Epithelial cell of prostate (primary cell): ENCODE measurements around the gene MAN1A1.

ENCODE experiments used
- DNase-seq: peaks from one replicate; pipeline ENCODE4 v3.0.0-alpha.2; 2011; ENCODE audit warnings: low read depth, low spot score
- H3K27ac ChIP-seq: fragments of 450-650 bp; 2 replicates; pipeline ENCODE4 v1.5.1; 2017; ENCODE audit warnings: mild to moderate bottlenecking

MAN1A1 gene

DNA sequence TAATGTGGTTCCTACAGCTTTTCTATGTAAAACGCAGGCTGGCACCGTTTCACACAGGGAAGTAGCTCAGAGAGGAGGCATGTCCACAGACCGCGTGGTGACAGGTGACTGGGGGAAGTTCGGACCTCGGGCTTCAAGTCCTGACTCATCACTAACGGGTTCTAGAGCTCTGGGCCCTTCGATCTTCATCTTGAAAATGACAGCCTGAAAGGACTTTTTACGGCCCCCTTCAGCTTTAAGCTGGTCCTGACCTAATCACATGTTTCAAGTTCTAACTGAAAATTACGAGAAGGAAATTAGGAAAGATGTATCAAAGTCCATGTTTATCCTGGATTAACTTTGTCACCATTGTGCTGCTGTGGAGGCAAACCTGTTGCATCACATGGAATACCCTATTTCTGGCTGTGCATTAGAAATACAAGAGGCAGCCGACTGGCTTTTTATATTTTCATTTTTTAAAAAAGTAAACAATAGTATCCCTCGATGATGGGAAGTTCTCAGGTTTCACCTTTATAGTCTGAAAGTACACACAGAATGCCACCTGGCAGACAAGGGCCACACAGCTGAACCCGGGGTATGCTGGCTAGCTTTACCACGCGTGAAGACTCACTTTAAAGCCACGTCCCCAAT lies 2.0 kb downstream of the MAN1A1 start:
- DNase-seq: no peak
- H3K27ac ChIP-seq: no peak overlapping the region

DNA sequence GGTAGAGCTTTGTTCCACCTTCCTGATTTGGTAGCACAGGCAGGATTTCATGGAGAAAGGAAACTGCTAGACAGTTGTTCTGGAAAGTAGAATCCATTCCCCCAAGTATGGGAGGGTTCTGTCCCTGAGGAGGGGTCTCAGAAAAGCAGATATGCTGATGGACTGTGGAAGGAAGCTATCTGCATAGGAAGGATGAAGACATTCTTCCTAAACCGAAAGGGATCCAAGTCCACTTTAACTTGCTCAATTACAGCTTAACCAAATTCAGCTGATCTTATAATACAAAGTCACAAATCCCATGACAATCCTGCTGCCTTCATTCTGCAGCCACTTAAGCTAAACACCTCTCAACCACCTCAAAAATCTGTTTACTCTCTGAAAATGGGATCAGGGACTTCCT lies 2.6 kb downstream of the MAN1A1 start:
- no peak for DNase-seq
- no peak overlapping the region for H3K27ac ChIP-seq

DNA sequence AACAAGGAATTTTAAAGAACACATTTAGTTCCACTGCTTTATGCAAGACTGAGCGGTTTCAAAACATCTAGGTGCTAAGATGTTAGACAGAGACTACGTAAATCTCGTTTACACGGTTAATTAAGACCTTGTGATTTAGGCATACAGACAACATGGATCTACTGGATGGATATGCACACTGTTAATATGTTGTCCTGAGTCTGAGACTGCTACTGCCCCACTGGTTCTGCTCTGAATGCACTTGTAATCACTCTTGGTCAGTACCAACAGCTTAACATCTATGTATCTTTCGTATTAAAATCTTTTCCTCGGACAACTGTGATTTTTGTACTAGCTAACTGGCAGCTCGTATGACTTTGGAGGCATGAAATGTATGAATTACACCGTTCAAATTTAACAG lies 3.1 kb downstream of the MAN1A1 start:
- H3K27ac ChIP-seq: no peak overlapping the region
- no peak for DNase-seq

DNA sequence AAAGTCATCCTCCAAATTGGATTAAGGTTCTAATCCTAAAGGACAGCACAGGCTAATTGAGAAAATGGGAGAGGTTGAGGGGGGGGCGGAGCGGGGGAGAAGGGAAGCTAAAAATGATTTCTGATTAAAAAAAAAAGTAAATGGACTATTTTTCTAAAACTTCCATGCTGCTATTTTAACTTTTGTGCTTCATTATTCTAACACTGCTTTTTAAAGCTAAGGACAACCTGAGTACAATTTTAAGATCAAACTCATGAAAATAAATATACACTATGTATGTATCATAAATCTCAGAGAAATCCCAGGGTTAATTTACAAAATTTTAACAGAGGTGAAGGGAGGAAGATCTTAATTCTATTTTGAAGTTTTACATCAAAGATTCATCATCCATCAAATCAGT lies 4.4 kb downstream of the MAN1A1 start:
- H3K27ac ChIP-seq: no peak overlapping the region
- DNase-seq: no peak

DNA sequence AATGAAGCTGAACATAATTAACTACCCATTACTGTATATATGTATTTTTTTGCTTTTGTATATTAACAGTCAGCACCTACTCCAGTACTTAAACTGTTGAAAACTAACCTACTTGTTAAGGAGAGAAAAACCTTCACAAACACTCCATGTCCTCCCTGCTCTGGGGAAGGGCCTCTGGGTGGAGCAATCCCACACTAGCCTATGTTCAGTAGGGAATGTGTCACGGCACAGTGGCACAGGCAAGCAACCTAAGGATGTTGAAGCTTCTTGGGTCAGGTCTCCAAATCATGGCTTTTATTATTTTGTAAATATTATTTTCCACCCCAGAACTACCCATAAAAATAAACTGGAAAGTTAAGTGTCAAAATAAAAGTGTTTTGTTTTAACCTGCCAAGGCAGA lies 5.3 kb downstream of the MAN1A1 start:
- DNase-seq: no peak
- no peak overlapping the region for H3K27ac ChIP-seq

DNA sequence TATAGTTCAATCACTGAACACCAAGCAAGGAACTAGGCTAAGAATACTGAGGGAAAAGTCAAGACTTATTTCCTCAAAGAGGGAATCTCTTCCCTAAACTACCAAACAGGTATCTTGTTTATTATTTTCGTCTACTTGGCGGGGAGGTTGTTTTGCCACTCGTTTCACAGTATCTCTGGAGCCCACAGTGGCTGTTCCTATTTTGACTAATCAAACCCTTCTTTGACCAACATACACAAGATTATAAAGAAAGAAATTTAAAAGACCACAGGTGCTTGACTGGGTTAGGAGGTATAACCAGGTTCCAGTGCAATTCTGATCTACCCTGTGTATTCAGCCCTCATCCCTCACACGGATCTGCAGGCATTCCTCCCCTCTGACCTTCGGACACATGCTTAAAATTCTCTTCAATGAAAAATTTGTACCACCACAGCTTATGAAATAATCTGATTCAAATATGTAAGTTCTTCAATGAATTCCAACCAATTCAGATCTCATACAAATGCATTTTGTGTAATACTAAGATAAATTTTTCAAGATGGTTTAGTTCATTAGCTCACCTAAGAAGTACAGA lies 5.9 kb downstream of the MAN1A1 start:
- H3K27ac ChIP-seq: no peak overlapping the region
- DNase-seq: no peak

DNA sequence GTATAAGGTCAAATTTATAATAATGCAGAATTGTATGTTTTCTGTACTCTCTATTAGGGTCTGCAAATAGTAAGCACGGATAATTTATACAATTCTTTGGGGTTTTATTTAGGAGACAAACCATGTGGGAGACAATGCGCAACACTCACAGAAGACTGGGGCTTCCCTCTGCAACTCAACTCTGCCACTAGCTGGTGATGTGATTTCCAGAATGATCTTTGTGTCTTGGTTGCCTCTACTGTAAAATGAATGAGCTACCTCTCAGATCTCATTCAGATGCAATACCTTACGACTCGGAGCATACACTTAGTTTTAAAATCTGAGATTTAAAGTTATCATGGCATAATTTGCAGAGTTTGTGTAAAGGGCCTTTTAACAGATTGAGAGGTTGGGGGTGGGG lies 6.4 kb downstream of the MAN1A1 start:
- no peak for DNase-seq
- no peak overlapping the region for H3K27ac ChIP-seq

DNA sequence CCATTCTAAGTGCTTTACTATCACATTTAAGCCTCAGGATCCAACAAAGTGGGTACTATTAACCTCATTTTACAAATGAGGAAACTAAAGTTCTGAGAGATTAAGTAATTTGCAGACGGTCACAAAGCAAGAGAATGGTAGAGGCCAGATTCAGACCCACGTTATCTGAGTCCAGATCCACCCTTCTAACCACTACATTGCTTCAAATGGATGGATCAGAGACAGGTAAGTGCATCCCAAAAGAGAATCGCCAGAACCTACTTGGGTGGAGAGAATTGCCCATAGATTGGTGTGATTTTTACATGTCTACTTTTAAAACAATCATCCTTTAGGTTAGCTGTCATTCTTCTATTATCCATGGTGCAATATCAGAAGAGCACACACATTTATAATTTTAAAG lies 7.1 kb downstream of the MAN1A1 start:
- no peak for DNase-seq

DNA sequence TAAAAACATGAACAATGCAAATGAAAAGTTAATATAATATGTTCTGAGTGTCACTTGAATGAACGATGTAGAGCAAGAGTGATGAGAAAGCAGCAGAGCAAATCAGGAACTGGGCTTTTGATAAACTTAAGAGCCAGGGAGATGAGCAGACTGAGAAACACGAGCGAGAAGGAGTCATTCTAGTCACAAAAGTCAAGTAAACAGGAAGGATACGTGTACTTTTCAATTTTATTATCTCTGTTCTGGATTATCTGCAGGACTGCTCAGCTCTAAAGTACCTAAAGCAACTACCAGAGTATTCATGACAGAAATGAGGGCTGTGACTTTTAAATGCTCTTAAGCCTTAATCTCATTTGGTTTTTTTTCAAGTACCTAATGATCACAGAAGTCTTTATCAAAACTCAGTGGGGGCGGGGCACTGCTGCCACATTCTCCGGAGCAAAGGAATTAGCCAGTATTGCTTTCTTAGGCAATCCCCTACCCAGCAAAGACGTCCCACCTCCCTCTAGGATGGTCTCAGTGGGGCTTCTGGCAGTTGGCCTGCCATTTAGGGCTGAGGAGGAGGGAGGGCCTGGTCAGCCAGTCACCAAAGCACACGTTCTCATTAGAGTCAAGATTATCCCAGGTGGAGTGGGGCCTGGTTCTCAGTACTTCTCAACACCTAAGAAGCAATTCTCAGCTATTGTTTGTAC lies 8.6 kb downstream of the MAN1A1 start:
- no peak for DNase-seq
- no peak overlapping the region for H3K27ac ChIP-seq

More for the DNA sequence above, 7.1 kb downstream of the MAN1A1 start:
- no peak overlapping the region for H3K27ac ChIP-seq

DNA sequence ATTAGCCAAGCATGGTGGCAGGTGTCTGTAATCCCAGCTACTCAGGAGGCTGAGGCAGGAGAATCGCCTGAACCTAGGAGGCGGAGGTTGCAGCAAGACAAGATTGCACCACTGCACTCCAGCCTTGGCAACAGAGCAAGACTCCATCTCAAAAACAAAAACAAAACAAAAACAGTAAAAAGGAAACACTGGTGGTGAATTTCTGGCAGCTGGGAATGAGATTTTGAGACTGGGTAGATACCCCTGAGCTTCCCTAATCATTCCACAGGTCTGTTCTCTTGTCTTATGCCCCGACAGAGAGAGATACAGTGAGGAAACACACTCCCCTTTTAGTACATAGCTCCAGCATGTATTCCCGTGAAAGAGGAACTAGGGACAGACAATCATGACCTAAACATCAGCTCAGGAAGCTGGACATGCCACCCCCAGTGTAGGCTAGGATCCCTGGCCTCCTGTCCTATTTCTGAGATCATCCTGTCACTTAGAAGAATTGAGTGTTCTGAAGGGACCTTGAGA lies 9.6 kb downstream of the MAN1A1 start:
- no peak for DNase-seq
- no peak overlapping the region for H3K27ac ChIP-seq

DNA sequence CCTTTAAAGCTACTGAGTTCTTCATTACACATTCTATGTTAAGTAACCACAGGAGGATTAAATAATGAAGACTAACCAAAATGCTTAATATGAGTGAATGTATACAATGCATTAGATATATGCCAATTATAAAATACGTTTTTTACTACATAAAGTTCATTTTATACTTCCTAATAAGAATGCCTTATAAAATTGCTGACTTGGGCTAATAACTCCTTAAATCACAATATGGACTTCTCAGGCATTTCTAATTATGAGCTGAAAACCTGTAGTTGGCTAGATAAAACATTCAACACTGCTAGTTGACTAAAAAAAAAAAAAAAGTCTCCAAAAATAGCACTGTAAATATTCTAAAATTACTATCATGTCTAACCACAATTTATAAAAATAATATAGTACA lies 11.8 kb downstream of the MAN1A1 start:
- DNase-seq: no peak
- H3K27ac ChIP-seq: no peak overlapping the region

DNA sequence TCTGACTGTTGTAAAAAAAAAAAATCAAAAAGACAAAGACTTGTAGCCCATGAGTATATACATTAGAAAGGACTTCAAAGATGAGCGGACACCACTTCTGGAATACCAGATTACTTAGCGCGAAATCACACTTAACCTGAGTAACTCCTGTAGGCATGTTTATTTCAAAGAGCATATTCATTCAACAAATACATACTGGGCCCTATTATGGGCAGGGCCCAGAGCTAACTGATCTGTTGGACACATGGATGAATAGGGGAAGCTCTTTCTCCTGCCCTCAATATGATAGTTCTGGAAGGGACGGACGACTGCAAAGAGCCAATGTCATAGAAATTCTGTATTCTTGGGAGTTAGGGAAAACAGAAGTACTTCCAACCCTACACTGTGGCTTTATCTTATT lies 12.3 kb downstream of the MAN1A1 start:
- no peak for DNase-seq
- no peak overlapping the region for H3K27ac ChIP-seq

DNA sequence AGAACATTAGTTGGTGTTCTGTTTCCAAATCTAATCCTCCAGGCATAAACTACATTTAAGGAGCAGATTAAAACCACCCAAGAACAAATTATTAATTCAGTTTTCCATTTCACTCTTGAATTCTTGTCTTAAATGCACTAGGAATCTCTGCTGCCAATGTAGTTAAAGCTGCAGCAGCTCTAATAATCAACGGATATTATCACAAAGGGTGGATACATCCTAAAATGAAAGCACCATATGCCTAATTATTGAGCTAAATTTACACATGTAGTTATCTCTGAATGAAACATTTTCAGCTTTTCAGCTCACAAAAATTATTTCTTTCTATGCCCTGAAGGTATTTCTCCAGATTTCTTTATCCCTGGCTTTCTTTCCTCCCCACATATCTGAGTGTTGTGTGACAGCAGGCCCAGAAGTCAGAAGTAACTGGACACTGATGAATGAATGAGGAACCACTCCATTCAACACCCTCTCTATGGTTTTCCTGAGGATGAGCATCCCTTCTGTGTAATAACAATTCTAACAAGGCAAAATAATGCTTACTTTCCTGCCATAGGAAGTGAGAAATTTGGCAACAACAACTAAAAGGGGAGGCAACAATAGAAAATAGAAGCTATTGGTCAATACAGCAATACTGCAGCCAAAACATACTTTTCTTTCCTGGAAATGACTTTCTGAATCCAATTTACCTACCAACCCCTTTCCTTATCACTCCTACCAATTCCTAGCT lies 14.9 kb downstream of the MAN1A1 start:
- no peak for DNase-seq

DNA sequence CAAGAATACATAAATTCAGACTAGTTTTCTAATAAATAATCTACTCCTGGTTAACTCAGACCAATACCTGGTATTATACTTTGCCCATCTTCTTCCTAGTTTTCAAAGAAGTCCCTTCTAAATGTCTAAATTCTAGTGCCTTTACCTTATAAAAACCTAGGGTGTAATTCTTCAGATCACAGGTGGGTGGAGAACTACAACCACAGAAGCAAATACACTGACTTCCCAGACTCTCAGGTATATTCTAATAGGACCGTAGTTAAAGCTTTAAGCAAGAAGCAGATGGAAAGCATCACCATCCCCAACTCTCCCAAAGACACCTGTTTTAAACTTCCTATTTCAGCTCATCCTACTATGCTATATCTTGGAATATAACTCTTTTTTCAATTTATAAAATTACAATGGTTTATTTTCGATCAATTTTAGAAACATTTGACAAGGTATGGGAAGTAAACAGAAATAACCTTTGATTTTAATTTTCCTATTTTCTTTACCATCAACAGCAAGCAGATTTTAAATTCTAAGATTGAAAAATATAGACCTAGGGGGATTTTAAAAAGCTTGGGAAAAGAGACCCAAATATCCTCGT lies 15.8 kb downstream of the MAN1A1 start:
- no peak for DNase-seq
- H3K27ac ChIP-seq: no peak overlapping the region

More for the DNA sequence above, 14.9 kb downstream of the MAN1A1 start:
- H3K27ac ChIP-seq: no peak overlapping the region

DNA sequence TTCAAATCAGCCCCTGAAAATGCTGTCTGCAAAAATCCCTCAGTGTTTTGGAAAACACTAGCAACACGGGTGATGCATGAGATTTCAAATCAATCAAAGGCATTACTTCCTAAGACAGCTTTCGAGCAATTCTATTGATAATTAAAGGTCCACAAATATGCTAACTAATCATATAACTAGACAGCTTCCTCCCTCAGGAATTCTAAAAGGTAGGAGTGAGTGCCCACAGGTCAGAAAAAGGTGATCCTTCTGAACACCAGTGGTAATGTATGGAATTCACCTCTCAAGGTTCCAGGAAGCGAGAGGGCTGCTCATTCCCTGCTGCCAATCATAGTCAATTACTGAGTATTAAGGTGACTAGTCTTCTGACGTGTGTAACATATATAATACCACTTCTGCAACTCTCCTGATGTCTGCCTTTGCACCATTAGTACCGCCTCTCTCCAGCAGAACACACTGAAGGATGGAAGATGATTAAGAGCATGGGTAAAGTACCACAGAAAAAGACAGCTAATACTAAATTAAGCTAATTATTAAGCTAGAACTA lies 16.4 kb downstream of the MAN1A1 start:
- DNase-seq: no peak
- H3K27ac ChIP-seq: no peak overlapping the region

DNA sequence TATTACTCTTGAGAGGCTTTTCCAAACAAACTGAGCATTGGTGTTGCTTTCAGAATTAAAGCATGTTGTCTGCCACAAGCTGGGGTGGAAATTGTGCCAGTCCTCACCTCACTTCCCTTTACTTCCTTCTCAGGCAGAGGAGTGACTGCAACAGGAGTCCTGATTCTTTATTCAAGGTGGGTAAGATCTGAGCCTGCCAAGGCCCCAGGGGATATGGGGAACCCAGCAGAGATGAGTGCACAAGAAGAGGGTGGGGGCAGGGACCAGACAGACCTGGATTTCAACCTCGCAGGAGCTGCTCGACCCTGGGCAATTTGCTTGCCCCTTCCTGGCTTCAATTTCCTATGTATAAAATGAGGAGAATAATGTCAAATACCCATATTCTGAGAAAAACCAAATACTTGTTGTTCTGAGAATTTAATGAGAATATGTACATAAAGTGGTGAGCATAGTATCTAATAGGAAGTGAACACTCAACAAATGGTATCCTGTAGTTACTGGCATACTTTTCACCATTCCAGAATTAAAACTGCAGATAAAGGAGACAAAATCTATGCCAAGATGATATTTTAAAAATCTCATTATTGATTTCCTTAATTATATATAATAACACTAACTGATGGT lies 17.8 kb downstream of the MAN1A1 start:
- DNase-seq: no peak
- no peak overlapping the region for H3K27ac ChIP-seq

DNA sequence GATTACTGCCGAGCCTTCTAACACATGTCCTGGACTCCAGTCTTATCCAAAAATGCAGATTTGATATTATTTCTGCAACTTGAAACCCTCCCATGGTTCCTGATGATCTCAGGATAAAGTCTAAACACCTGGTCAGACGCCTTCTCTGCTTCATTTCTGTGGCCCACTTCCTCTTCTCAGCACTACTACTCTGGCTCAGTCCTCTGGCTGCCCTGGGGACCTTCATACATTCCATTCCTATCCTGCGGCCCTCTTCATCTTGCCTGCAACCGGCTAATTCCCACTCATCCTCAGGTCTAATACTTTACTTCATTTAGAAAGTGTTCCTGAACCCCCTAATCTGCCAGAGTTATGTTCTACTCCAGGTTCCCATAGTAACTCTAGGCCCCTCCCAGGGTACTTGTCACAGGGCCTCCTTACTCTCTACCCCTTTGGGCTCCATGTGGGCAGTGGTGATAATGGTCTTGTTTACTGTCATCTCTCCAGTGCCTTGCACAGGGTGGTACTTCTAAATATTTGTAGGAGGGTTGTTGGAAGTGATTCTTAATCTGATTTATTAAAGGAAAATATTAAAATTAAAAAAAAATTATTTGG lies 18.9 kb downstream of the MAN1A1 start:
- DNase-seq: no peak
- no peak overlapping the region for H3K27ac ChIP-seq

DNA sequence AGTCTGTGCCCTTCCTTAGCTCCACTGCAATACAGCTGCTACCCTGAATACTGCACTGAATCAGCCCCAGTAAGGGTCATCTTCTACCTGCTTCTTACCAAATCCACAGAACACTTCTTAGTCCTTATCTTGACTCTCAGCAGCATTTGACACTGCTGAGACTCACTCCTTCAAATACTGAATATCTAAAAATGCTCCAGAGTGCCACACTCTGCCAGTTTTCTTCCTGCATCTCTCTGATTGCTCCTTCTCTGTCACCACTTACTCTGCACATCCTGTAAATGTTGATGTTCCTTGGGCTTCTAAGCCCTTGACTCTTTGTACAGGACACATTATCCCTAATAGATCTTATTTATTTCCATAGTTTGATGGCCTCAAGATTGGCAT lies 19.8 kb downstream of the MAN1A1 start:
- DNase-seq: no peak
- no peak overlapping the region for H3K27ac ChIP-seq

DNA sequence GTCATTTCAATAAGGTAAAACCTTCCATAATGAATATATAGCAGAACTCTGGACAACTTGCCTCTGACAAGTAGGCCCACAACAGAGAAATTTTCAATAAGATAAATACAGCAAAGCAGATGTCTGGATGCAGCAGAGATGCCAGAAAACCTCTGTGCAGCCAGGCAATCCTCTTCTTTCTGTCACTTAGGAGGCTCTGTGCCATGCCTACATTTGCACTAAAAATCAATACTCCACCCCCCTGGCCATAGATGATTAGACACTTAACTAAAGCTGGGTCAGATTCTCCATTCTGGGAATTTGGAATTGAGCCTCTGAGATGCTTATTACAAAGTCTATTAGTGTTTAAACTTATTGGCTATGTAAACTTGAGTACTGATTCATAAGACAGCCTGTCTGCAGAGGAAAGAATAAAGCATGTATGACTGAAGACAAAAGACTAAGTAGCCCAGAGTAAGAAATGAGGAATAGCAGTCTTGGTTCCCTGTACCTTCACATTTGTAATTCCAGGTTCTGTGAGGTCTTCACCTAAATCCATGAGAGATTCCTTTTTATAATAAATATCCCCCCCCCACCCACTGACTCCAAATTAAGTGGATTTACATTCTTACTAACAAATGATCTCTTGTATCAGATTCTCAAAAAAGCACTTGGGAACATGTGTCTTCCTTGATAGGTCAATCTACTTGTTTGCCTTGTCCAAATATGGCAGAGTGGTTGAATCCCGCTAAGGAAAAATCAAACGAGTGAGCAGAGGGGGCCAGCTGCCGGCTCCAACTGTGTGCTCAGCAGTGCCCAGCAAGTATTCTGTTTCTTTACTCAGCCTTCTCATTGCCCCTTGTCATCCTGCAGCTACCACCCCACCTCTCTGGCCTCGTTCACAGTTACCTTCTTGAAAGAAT lies 20.4 kb downstream of the MAN1A1 start:
- no peak for DNase-seq
- H3K27ac ChIP-seq: no peak overlapping the region
